ENCODE data around the gene HEPACAM2. TPM values are rescaled to one million over a fixed set of nuclear protein-coding genes. Genes with fewer than 3 reads are reported as not detected.

Gene HEPACAM2
- total RNA-seq, 4 donors from 2014 or later = not detected

GRCh38 chr7:93198472-93198871 is 27.8 kb downstream of the HEPACAM2 start:
- H3K27me3 ChIP-seq = no peaks in the 10 kb centered on the region
- no peaks in the 10 kb centered on the region for H3K36me3 ChIP-seq
- no peak overlapping the region for H3K27ac ChIP-seq (replicated peaks in 1 of 4)
- H3K9me3 ChIP-seq = no peaks in the 10 kb centered on the region
- H3K4me3 ChIP-seq = no peak overlapping the region
- no peaks in the 10 kb centered on the region for H3K4me1 ChIP-seq
- DNase-seq (ENCODE audit: extremely low spot score) = no peak
- TF ChIP-seq POLR2AphosphoS5 (IDR thresholded peaks at IDR 0.05) (no peak), CTCF (IDR thresholded peaks at IDR 0.05) (no peak), POLR2A (IDR thresholded peaks at IDR 0.05; ENCODE audit: low read depth) (no peak), EP300 (IDR thresholded peaks at IDR 0.05) (no peak)
- intact Hi-C loops (cut with DNase I) = no loop called here

DNA sequence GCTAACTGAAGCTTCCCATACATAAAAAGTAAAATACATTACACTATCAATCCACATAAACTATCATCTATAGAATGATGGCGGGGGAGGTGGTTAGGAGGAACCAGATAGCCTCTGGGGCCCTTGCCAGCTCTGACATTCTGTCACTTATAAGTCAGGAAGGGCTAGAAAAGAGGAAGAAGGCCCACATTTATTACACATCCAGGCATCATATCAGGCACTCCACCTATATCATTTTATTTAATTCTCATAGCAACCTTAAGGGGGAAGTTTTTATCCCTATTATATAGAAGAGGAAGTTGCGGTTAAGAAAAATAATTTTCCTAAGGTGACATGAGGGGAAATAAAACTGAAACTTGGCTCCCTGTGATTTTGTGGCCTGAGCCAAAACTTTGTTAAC is 29.9 kb downstream of the HEPACAM2 start:
- Histone ChIP-seq H3K36me3 (no peaks in the 10 kb centered on the region), H3K4me1 (no peaks in the 10 kb centered on the region), H3K4me3 (no peak overlapping the region), H3K27me3 (no peaks in the 10 kb centered on the region), H3K9me3 (no peaks in the 10 kb centered on the region), H3K27ac (replicated peaks in 1 of 4) (no peak overlapping the region)
- DNase-seq (ENCODE audit: extremely low spot score) = no peak
- intact Hi-C loops (cut with DNase I) = no loop called here
- TF ChIP-seq POLR2AphosphoS5 (IDR thresholded peaks at IDR 0.05) (no peak), EP300 (IDR thresholded peaks at IDR 0.05) (no peak), POLR2A (IDR thresholded peaks at IDR 0.05; ENCODE audit: low read depth) (no peak), CTCF (IDR thresholded peaks at IDR 0.05) (no peak)
- 57% methylated on average over 2 of the region's 2 CpGs for WGBS

DNA sequence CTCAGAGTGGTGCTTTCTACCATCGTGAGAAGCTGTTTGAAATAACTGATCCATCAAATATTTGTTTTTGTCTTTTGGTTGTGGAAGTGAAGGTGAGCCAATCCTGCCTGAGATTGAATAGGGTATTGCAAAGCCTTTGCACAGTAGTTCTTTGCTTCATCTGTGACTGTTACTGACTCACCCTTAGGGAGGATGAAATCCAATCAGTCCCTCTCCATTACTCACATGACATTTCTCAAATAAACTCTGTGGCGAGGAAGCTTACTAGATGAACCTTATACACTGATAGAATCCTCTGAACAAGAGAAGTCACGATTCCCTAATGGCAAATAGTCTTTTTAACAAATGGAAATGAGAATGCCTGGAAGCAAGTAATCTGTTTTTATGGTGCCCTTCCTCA is 31.9 kb downstream of the HEPACAM2 start:
- Histone ChIP-seq H3K4me1 (no peaks in the 10 kb centered on the region), H3K9me3 (no peaks in the 10 kb centered on the region), H3K27me3 (no peaks in the 10 kb centered on the region), H3K27ac (replicated peaks in 1 of 4) (no peak overlapping the region), H3K36me3 (no peaks in the 10 kb centered on the region), H3K4me3 (no peak overlapping the region)
- TF ChIP-seq POLR2AphosphoS5 (IDR thresholded peaks at IDR 0.05) (no peak), EP300 (IDR thresholded peaks at IDR 0.05) (no peak), CTCF (IDR thresholded peaks at IDR 0.05) (no peak), POLR2A (IDR thresholded peaks at IDR 0.05; ENCODE audit: low read depth) (no peak)
- intact Hi-C loops (cut with DNase I) = no loop called here
- WGBS = 56% methylated on average over 3 of the region's 3 CpGs
- DNase-seq (ENCODE audit: extremely low spot score) = no peak

- Histone ChIP-seq H3K27ac (replicated peaks in 1 of 4) (no peak overlapping the region), H3K36me3 (no peaks in the 10 kb centered on the region), H3K4me1 (no peaks in the 10 kb centered on the region), H3K27me3 (no peaks in the 10 kb centered on the region), H3K9me3 (no peaks in the 10 kb centered on the region), H3K4me3 (no peak overlapping the region)
- WGBS = 67% methylated on average over 6 of the region's 6 CpGs
- intact Hi-C loops (cut with DNase I) = no loop called here
- TF ChIP-seq CTCF (IDR thresholded peaks at IDR 0.05) = no peak
- no peak for TF ChIP-seq POLR2A (IDR thresholded peaks at IDR 0.05; ENCODE audit: low read depth)
- no peak for TF ChIP-seq POLR2AphosphoS5 (IDR thresholded peaks at IDR 0.05)
- no peak for TF ChIP-seq EP300 (IDR thresholded peaks at IDR 0.05)
- DNase-seq (ENCODE audit: extremely low spot score) = no peak
Observed at GRCh38 chr7:93188870-93189634, 37.2 kb downstream of the HEPACAM2 start.
